ENCODE results near the gene NKAIN1.
"Not testable (repeated sequence)": the region's sequence is repeated elsewhere in the genome, so short reads cannot be mapped to it uniquely, and the experiment has no call there.

- TF ChIP-seq POLR2A (IDR thresholded peaks at IDR 0.05; ENCODE audit: low read depth, low read length); FOS (IDR thresholded peaks at IDR 0.05; ENCODE audit: borderline replicate concordance, insufficient read depth, low read length); CTCF (IDR thresholded peaks at IDR 0.05; ENCODE audit: extremely low read depth in 1 of 2, insufficient read depth in 1 of 2, low read depth in 1 of 2, low read length in 2 of 2); EZH2 (IDR thresholded peaks at IDR 0.05; ENCODE audit: borderline replicate concordance, low read depth, low read length, severe bottlenecking); MAX (IDR thresholded peaks at IDR 0.05; ENCODE audit: insufficient read depth, insufficient read length): not testable (repeated sequence)
Measured at GRCh38 chr1:31287791-31288190, 48.1 kb upstream of the NKAIN1 start.
